ENCODE results near the gene DRC3.

- no peak for TF ChIP-seq CTCF (conservative IDR thresholded peaks at IDR 0.05; ENCODE audit: low read length)
- no peak for TF ChIP-seq EZH2phosphoT487 (IDR thresholded peaks at IDR 0.05; ENCODE audit: borderline replicate concordance, low read depth, low read length)
These were observed 2.8 kb downstream of the DRC3 start for GRCh38 chr17:17975436-17975835.
